GM12872 (cell line): ENCODE data around the gene SASH1.

Source experiments
- CTCF ChIP-seq: IDR thresholded peaks from 3 replicates; pipeline ENCODE4 v1.5.1; 2011; ENCODE audit warnings: low read depth, mild to moderate bottlenecking, low read length, moderate library complexity; ENCODE audit not compliant: insufficient read depth

Gene SASH1

GRCh38 chr6:148530394-148530953 lies 187.8 kb downstream of the SASH1 start:
- no peak for TF ChIP-seq CTCF

- TF ChIP-seq CTCF = no peak
These were observed 188.3 kb downstream of the SASH1 start for GRCh38 chr6:148530976-148531375.

DNA sequence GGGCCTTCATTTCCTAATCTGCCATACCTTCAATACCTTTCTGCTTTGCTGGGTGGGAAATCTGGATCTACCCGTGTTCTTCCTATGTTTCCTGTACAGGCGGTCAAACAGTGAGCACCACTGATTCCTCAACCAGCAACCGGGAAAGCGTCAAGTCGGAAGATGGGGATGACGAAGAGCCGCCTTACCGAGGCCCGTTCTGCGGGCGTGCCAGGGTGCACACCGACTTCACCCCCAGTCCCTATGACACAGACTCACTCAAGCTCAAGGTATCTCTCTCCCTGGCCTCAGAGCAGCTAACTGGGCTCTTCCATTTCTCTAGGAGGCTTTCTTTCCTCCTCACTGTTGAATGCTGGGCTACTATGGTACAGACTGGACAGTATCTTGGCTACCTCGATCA lies 190.1 kb downstream of the SASH1 start:
- no peak for TF ChIP-seq CTCF

DNA sequence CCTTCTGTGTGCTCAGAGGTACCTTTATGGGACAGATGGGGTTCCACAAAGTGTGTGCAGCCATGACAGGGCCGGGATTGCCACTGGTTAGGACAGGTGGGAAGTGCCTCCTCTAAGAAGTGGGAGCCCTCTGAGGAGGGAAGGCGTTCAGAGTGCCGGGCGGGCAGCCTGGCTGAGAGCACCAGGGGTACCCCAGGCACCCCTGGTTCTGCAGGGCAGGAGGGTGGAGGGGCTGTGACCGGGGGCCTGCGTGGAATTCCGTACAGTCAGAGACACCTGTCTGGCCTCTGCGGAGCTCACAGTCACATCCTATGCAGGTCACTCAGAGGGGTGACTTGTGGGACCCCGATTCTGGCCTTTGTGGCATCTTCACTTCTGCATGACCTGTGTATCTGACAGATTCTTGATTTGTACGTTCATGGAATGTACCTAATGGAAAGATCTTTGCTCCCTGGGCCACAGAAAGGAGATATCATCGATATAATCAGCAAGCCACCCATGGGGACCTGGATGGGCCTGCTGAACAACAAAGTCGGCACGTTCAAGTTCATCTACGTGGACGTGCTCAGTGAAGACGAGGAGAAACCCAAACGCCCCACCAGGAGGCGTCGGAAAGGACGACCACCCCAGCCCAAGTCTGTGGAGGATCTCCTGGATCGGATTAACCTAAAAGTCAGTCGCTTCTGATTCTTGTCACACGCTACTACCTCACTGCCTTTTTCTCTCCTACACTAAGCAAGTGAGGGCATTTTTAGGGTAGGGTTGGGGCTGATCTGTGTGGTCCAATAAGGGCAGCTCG lies 190.9 kb downstream of the SASH1 start:
- TF ChIP-seq CTCF = no peak

DNA sequence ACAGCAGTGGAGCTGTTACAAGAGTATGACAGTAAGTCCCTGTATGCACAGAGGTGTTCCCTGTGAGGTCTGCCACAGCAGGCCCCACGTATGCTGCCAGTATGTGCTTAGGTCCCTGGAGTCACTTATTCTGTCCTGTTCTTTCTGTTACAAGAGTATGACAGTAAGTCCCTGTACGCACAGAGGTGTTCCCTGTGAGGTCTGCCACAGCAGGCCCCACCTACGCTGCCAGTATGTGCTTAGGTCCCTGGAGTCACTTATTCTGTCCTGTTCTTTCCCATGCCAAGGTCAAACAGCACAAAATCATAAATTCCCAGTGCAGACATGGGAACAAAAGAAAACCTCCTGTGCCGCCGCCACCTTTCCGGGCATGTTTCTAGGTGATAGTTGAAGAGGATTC lies 192.2 kb downstream of the SASH1 start:
- TF ChIP-seq CTCF = no peak

DNA sequence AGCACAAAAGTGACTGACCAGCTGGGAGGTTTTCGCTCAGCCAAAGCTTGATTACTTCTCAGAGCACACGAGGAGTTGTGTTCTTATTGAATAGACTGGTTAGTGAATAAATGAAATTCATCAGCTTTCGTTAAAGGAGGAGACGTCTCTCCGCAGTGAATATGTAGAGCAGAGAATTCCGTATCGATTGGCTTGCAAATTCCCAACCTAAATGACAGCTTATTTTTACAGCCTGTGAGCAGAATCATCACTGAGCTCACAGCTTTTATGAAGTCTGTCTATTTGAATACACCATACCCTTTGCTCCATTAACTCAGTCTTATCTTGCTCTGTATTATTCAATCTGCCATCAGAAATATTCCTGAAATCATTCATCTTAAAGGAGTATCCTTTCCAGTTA lies 192.7 kb downstream of the SASH1 start:
- TF ChIP-seq CTCF = no peak

GRCh38 chr6:148535976-148536375 lies 193.3 kb downstream of the SASH1 start:
- TF ChIP-seq CTCF = no peak
